HCT116 (cell line): Measurements from ENCODE around the gene MAN2A2.

Source experiments
- CBX3 ChIP-seq: IDR thresholded peaks from 2 replicates; pipeline ENCODE4 v1.6.1; 2012; ENCODE audit warnings: low read depth
- EZH2 ChIP-seq: fragments of 200-600 bp; sonication (generic); IDR thresholded peaks from 2 replicates; pipeline ENCODE4 v1.6.1; 2017; ENCODE audit warnings: antibody characterized with exemption, mixed run types
- POLR2A ChIP-seq: IDR thresholded peaks from 2 replicates; pipeline ENCODE4 v1.7.0; 2011; ENCODE audit warnings: borderline replicate concordance; ENCODE audit not compliant: insufficient read depth, insufficient read length; ENCODE audit errors: extremely low read depth
- POLR2AphosphoS5 ChIP-seq: IDR thresholded peaks from 2 replicates; pipeline ENCODE4 v1.6.1; 2011; ENCODE audit warnings: mild to moderate bottlenecking, low read depth, low read length, moderate library complexity
- RAD21 ChIP-seq: IDR thresholded peaks from 2 replicates; pipeline ENCODE4 v1.6.1; 2012; ENCODE audit warnings: low read depth, mild to moderate bottlenecking
- SIN3A ChIP-seq: IDR thresholded peaks from 2 replicates; pipeline ENCODE4 v1.6.1; 2012; ENCODE audit warnings: low read depth
- SRF ChIP-seq: IDR thresholded peaks from 2 replicates; pipeline ENCODE4 v1.6.1; 2012; ENCODE audit warnings: low read depth
- YY1 ChIP-seq: IDR thresholded peaks from 2 replicates; pipeline ENCODE4 v1.6.1; 2011; ENCODE audit warnings: low read length, low read depth, moderate library complexity, mild to moderate bottlenecking; ENCODE audit not compliant: insufficient replicate concordance; ENCODE audit errors: extremely low read depth
- ZBTB33 ChIP-seq: IDR thresholded peaks from 2 replicates; pipeline ENCODE4 v1.6.1; 2011; ENCODE audit warnings: mild to moderate bottlenecking, low read length, moderate library complexity; ENCODE audit not compliant: insufficient replicate concordance; ENCODE audit errors: extremely low read depth
- ZNF274 ChIP-seq: fragments of 200-500 bp; sonication (Bioruptor generic); IDR thresholded peaks from 2 replicates; pipeline ENCODE4 v1.6.1; 2014; ENCODE audit warnings: mild to moderate bottlenecking, low read depth, low read length, inconsistent platforms
- TF ChIP-seq, protein P1 (sequence below), 3 experiments: fragments of 200-600 bp in 1 of 3; sonication (generic) in 1 of 3; IDR thresholded peaks in 2 of 3; conservative IDR thresholded peaks in 1 of 3; 2 replicates each; pipeline ENCODE4 v1.5.1; 2012 to 2017; ENCODE audit warnings: low read depth in 2 of 3, low read length in 2 of 3, antibody characterized with exemption in 1 of 3, borderline replicate concordance in 1 of 3, control low read depth in 1 of 3, mild to moderate bottlenecking in 1 of 3, mixed read lengths in 1 of 3, mixed run types in 1 of 3, moderate library complexity in 1 of 3; ENCODE audit not compliant: insufficient read depth in 1 of 3
- TF ChIP-seq, protein P2 (sequence below): IDR thresholded peaks from 2 replicates; pipeline ENCODE4 v1.6.1; 2012; ENCODE audit warnings: low read depth
- TF ChIP-seq, protein P3 (sequence below): IDR thresholded peaks from 2 replicates; pipeline ENCODE4 v1.6.1; 2012

GRCh38 chr15:90938261-90938660 is 35.2 kb downstream of the MAN2A2 start:
- TF ChIP-seq, protein P1, sequence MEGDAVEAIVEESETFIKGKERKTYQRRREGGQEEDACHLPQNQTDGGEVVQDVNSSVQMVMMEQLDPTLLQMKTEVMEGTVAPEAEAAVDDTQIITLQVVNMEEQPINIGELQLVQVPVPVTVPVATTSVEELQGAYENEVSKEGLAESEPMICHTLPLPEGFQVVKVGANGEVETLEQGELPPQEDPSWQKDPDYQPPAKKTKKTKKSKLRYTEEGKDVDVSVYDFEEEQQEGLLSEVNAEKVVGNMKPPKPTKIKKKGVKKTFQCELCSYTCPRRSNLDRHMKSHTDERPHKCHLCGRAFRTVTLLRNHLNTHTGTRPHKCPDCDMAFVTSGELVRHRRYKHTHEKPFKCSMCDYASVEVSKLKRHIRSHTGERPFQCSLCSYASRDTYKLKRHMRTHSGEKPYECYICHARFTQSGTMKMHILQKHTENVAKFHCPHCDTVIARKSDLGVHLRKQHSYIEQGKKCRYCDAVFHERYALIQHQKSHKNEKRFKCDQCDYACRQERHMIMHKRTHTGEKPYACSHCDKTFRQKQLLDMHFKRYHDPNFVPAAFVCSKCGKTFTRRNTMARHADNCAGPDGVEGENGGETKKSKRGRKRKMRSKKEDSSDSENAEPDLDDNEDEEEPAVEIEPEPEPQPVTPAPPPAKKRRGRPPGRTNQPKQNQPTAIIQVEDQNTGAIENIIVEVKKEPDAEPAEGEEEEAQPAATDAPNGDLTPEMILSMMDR (IDR thresholded peaks at IDR 0.05 in 2 of 3, conservative IDR thresholded peaks at IDR 0.05 in 1 of 3; ENCODE audit: borderline replicate concordance in 1 of 3, insufficient read depth in 1 of 3, low read depth in 2 of 3, low read length in 2 of 3), result no peak
- TF ChIP-seq ZBTB33 (no peak), POLR2A (no peak), SIN3A (no peak), POLR2AphosphoS5 (no peak), ZNF274 (no peak), CBX3 (no peak), RAD21 (no peak), EZH2 (no peak), SRF (no peak), YY1 (no peak)
- TF ChIP-seq, protein P2, sequence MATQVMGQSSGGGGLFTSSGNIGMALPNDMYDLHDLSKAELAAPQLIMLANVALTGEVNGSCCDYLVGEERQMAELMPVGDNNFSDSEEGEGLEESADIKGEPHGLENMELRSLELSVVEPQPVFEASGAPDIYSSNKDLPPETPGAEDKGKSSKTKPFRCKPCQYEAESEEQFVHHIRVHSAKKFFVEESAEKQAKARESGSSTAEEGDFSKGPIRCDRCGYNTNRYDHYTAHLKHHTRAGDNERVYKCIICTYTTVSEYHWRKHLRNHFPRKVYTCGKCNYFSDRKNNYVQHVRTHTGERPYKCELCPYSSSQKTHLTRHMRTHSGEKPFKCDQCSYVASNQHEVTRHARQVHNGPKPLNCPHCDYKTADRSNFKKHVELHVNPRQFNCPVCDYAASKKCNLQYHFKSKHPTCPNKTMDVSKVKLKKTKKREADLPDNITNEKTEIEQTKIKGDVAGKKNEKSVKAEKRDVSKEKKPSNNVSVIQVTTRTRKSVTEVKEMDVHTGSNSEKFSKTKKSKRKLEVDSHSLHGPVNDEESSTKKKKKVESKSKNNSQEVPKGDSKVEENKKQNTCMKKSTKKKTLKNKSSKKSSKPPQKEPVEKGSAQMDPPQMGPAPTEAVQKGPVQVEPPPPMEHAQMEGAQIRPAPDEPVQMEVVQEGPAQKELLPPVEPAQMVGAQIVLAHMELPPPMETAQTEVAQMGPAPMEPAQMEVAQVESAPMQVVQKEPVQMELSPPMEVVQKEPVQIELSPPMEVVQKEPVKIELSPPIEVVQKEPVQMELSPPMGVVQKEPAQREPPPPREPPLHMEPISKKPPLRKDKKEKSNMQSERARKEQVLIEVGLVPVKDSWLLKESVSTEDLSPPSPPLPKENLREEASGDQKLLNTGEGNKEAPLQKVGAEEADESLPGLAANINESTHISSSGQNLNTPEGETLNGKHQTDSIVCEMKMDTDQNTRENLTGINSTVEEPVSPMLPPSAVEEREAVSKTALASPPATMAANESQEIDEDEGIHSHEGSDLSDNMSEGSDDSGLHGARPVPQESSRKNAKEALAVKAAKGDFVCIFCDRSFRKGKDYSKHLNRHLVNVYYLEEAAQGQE, result no peak
- TF ChIP-seq, protein P3, sequence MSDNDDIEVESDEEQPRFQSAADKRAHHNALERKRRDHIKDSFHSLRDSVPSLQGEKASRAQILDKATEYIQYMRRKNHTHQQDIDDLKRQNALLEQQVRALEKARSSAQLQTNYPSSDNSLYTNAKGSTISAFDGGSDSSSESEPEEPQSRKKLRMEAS, result no peak
